HEK293 (cell line): ENCODE data around the gene KRTAP5-5.

ENCODE experiments used
- CTCF ChIA-PET: fragments of 350-600 bp; formaldehyde crosslinking; extraction: SDS; loops from one replicate; lab custom pipeline; 2021; ENCODE audit warnings: antibody characterized with exemption; lab: Yijun Ruan, JAX
- POLR2A ChIA-PET: fragments of 300-600 bp; formaldehyde crosslinking; extraction: SDS; loops from one replicate; lab custom pipeline; 2020; ENCODE audit warnings: antibody characterized with exemption, inconsistent platforms; lab: Yijun Ruan, JAX
- H3K27ac ChIP-seq: fragments of 200-500 bp; sonication (Bioruptor generic); 2 replicates; pipeline ENCODE4 v1.5.1; 2014; ENCODE audit warnings: low read depth, low read length, control low read depth, inconsistent platforms; ENCODE audit errors: extremely low read depth
- H3K36me3 ChIP-seq, 2 experiments: fragments of 200-500 bp in 1 of 2; sonication (Bioruptor generic) in 1 of 2; 1 replicate in 1 of 2; 2 replicates in 1 of 2; pipeline ENCODE4 v1.5.1; 2014 to 2017; ENCODE audit warnings: inconsistent platforms in 2 of 2, low read length in 2 of 2; ENCODE audit not compliant: control insufficient read depth in 2 of 2, insufficient read depth in 1 of 2
- H3K4me1 ChIP-seq: fragments of 200-500 bp; sonication (Bioruptor generic); 2 replicates; pipeline ENCODE4 v1.5.1; 2014; ENCODE audit warnings: mild to moderate bottlenecking, low read length, inconsistent platforms; ENCODE audit not compliant: control insufficient read depth, insufficient read depth
- H3K4me3 ChIP-seq: 2 replicates; pipeline ENCODE4 v1.5.1; 2011; ENCODE audit warnings: low read depth, mild to moderate bottlenecking, control low read depth, low read length, moderate library complexity
- H3K9me3 ChIP-seq: fragments of 200-500 bp; sonication (Bioruptor generic); 2 replicates; pipeline ENCODE4 v1.5.1; 2014; ENCODE audit warnings: low read depth, low read length, inconsistent platforms; ENCODE audit not compliant: control insufficient read depth, insufficient read depth
- BCL6B ChIP-seq: fragments of 450-650 bp; formaldehyde crosslinking; IDR thresholded peaks from 2 replicates; pipeline ENCODE4 v1.5.1; 2017; ENCODE audit warnings: missing biosample characterization, missing genetic modification characterization
- GFI1B ChIP-seq: fragments of 450-650 bp; formaldehyde crosslinking; IDR thresholded peaks from 2 replicates; pipeline ENCODE4 v1.5.1; 2016; ENCODE audit warnings: missing biosample characterization, missing genetic modification characterization
- GLI4 ChIP-seq: fragments of 450-650 bp; formaldehyde crosslinking; IDR thresholded peaks from 2 replicates; pipeline ENCODE4 v1.5.1; 2016; ENCODE audit warnings: missing biosample characterization, missing genetic modification characterization
- MEIS1 ChIP-seq: sonication (generic); formaldehyde crosslinking; IDR thresholded peaks from 2 replicates; pipeline ENCODE4 v1.8.1; 2022; ENCODE audit warnings: missing genetic modification reagents, mild to moderate bottlenecking, borderline replicate concordance
- MYNN ChIP-seq: fragments of 450-650 bp; formaldehyde crosslinking; IDR thresholded peaks from 2 replicates; pipeline ENCODE4 v1.5.1; 2016; ENCODE audit warnings: missing biosample characterization, missing genetic modification characterization, borderline replicate concordance
- RBAK ChIP-seq: fragments of 450-650 bp; formaldehyde crosslinking; IDR thresholded peaks from 2 replicates; pipeline ENCODE4 v1.5.1; 2016; ENCODE audit warnings: missing biosample characterization, missing genetic modification characterization
- ZBTB20 ChIP-seq: fragments of 450-650 bp; formaldehyde crosslinking; IDR thresholded peaks from 2 replicates; pipeline ENCODE4 v1.5.1; 2016; ENCODE audit warnings: missing biosample characterization, missing genetic modification characterization
- ZIC2 ChIP-seq: fragments of 450-650 bp; formaldehyde crosslinking; IDR thresholded peaks from 2 replicates; pipeline ENCODE4 v1.5.1; 2016; ENCODE audit warnings: missing biosample characterization, missing genetic modification characterization
- ZNF202 ChIP-seq: fragments of 450-650 bp; formaldehyde crosslinking; IDR thresholded peaks from 2 replicates; pipeline ENCODE4 v1.5.1; 2016; ENCODE audit warnings: missing biosample characterization, missing genetic modification characterization, borderline replicate concordance
- ZNF223 ChIP-seq: fragments of 450-650 bp; formaldehyde crosslinking; IDR thresholded peaks from 2 replicates; pipeline ENCODE4 v1.5.1; 2016; ENCODE audit warnings: missing biosample characterization, missing genetic modification characterization
- ZNF24 ChIP-seq: fragments of 450-650 bp; formaldehyde crosslinking; IDR thresholded peaks from 2 replicates; pipeline ENCODE4 v1.5.1; 2016; ENCODE audit warnings: missing biosample characterization, missing genetic modification characterization
- ZNF37A ChIP-seq: fragments of 450-650 bp; IDR thresholded peaks from 2 replicates; pipeline ENCODE4 v1.5.1; 2018; ENCODE audit warnings: missing biosample characterization, missing genetic modification characterization
- ZNF416 ChIP-seq: fragments of 450-650 bp; formaldehyde crosslinking; IDR thresholded peaks from 2 replicates; pipeline ENCODE4 v1.5.1; 2016; ENCODE audit warnings: missing biosample characterization, missing genetic modification characterization
- ZNF48 ChIP-seq: fragments of 450-650 bp; formaldehyde crosslinking; IDR thresholded peaks from 2 replicates; pipeline ENCODE4 v1.5.1; 2016; ENCODE audit warnings: missing biosample characterization, missing genetic modification characterization
- ZNF514 ChIP-seq: fragments of 450-650 bp; formaldehyde crosslinking; IDR thresholded peaks from 2 replicates; pipeline ENCODE4 v1.5.1; 2016; ENCODE audit warnings: missing biosample characterization, missing genetic modification characterization
- ZNF621 ChIP-seq: fragments of 450-650 bp; formaldehyde crosslinking; IDR thresholded peaks from 2 replicates; pipeline ENCODE4 v1.5.1; 2017; ENCODE audit warnings: missing biosample characterization, missing genetic modification characterization
- ZNF660 ChIP-seq: fragments of 450-650 bp; IDR thresholded peaks from 2 replicates; pipeline ENCODE4 v1.5.1; 2018; ENCODE audit warnings: missing biosample characterization, mild to moderate bottlenecking, missing genetic modification characterization
- ZNF830 ChIP-seq: fragments of 450-650 bp; IDR thresholded peaks from 2 replicates; pipeline ENCODE4 v1.5.0; 2018; ENCODE audit warnings: missing biosample characterization, missing genetic modification characterization, low read depth, mild to moderate bottlenecking, moderate library complexity
- ZSCAN18 ChIP-seq: fragments of 450-650 bp; formaldehyde crosslinking; IDR thresholded peaks from 2 replicates; pipeline ENCODE4 v1.5.1; 2016; ENCODE audit warnings: missing biosample characterization, missing genetic modification characterization
- TF ChIP-seq, protein P1 (sequence below): fragments of 450-650 bp; formaldehyde crosslinking; IDR thresholded peaks from 2 replicates; pipeline ENCODE4 v1.5.1; 2016; ENCODE audit warnings: missing biosample characterization, missing genetic modification characterization
- TF ChIP-seq, protein P2 (sequence below): fragments of 450-650 bp; formaldehyde crosslinking; IDR thresholded peaks from 2 replicates; pipeline ENCODE4 v1.5.1; 2016; ENCODE audit warnings: missing biosample characterization, missing genetic modification characterization

KRTAP5-5 gene

GRCh38 chr11:1655168-1656060 lies 25.8 kb downstream of the KRTAP5-5 start:
- TF ChIP-seq ZNF223 (tag by site-specific recombination) (no peak), ZIC2 (tag by site-specific recombination) (peak; percentile 46)
- Histone ChIP-seq H3K36me3 (no peaks in the 10 kb centered on the region), H3K27ac (no peak overlapping the region), H3K4me3 (no peak overlapping the region), H3K4me1 (no peaks in the 10 kb centered on the region), H3K9me3 (no peaks in the 10 kb centered on the region)
- CTCF ChIA-PET = interaction anchor here (0.6 to 6.4 kb wide), 5 partner anchors 20 to 497 kb away, joined by 3 to 138 read pairs (median 6); partner anchors contain the start of gene SYT8
- POLR2A ChIA-PET = interaction anchor here (0.5 kb wide), 1 partner anchor 24 kb away, joined by 8 read pairs; no protein-coding TSS in a partner anchor

GRCh38 chr11:1656061-1656441 lies 26.5 kb downstream of the KRTAP5-5 start:
- no peaks in the 10 kb centered on the region for H3K4me1 ChIP-seq
- H3K9me3 ChIP-seq = no peaks in the 10 kb centered on the region
- no peak overlapping the region for H3K27ac ChIP-seq
- H3K36me3 ChIP-seq = no peaks in the 10 kb centered on the region
- CTCF ChIA-PET = interaction anchor here (0.7 to 4.4 kb wide), 4 partner anchors 20 to 496 kb away, joined by 3 to 116 read pairs (median 5); partner anchors contain the start of gene SYT8
- TF ChIP-seq, protein P1, sequence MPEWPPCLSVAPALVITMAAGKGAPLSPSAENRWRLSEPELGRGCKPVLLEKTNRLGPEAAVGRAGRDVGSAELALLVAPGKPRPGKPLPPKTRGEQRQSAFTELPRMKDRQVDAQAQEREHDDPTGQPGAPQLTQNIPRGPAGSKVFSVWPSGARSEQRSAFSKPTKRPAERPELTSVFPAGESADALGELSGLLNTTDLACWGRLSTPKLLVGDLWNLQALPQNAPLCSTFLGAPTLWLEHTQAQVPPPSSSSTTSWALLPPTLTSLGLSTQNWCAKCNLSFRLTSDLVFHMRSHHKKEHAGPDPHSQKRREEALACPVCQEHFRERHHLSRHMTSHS = no peak
- TF ChIP-seq MYNN (tag by site-specific recombination) = no peak
- TF ChIP-seq ZNF37A (tag by site-specific recombination) = no peak
- TF ChIP-seq GFI1B (tag by site-specific recombination) = no peak
- TF ChIP-seq MEIS1 (CRISPR knock-in tag) = no peak
- no peak for TF ChIP-seq ZNF830 (tag by site-specific recombination)
- TF ChIP-seq RBAK (tag by site-specific recombination) = no peak
- TF ChIP-seq, all 188 proteins: peak for 0
- POLR2A ChIA-PET = no interaction called here
- H3K4me3 ChIP-seq = no peak overlapping the region

DNA sequence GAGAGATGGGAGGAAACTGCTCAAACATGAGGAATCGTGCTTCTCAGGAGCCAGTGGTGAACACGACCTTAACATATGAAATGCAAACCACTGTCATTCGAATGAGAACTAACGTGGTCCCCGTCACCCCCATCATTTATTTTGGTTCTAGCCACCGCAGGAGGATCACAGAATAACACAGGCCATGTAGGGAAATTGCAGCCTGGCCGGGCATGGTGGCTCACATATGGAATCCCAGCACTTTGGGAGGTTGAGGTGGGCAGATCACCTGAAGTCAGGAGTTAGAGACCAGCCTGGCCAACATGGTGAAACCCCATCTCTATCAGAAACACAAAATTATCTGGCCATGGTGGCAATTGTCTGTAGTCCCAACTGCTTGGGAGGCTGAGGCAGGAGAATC lies 27.1 kb downstream of the KRTAP5-5 start:
- H3K4me3 ChIP-seq = no peak overlapping the region
- TF ChIP-seq ZNF416 (tag by site-specific recombination) (no peak), ZNF48 (tag by site-specific recombination) (no peak), ZNF514 (tag by site-specific recombination) (no peak), ZNF660 (no peak), ZNF24 (no peak), GLI4 (no peak), ZNF621 (no peak), ZSCAN18 (tag by site-specific recombination) (no peak), ZBTB20 (no peak), BCL6B (tag by site-specific recombination) (no peak), ZNF202 (no peak)
- TF ChIP-seq, protein P2, sequence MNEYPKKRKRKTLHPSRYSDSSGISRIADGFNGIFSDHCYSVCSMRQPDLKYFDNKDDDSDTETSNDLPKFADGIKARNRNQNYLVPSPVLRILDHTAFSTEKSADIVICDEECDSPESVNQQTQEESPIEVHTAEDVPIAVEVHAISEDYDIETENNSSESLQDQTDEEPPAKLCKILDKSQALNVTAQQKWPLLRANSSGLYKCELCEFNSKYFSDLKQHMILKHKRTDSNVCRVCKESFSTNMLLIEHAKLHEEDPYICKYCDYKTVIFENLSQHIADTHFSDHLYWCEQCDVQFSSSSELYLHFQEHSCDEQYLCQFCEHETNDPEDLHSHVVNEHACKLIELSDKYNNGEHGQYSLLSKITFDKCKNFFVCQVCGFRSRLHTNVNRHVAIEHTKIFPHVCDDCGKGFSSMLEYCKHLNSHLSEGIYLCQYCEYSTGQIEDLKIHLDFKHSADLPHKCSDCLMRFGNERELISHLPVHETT (tag by site-specific recombination) = no peak
- TF ChIP-seq, all 188 proteins: peak for 0
- Histone ChIP-seq H3K4me1 (no peaks in the 10 kb centered on the region), H3K9me3 (no peaks in the 10 kb centered on the region), H3K36me3 (no peaks in the 10 kb centered on the region), H3K27ac (no peak overlapping the region)
- ChIA-PET CTCF (interaction anchor here (0.7 kb wide), 1 partner anchor 67 kb away, joined by 3 read pairs; no protein-coding TSS in a partner anchor), POLR2A (no interaction called here)
